SK-MEL-5 (cell line): ENCODE data around the gene KIF6. TPM values are rescaled to one million over a fixed set of nuclear protein-coding genes. Genes with fewer than 3 reads are reported as not detected.

ENCODE experiments used
- DNase-seq: peaks from one replicate; pipeline ENCODE4 v3.0.0-alpha.2; 2016; ENCODE audit warnings: low read depth, low spot score
- in situ Hi-C: cut with HindIII; loops from 2 replicates; pipeline ENCODE4 v1.10.0; 2016; ENCODE audit warnings: low sequenced_read_pairs, high pct_unique_total_duplicates, low pct_unique_long_range_greater_than_20kb
- polyA plus RNA-seq, 2 experiments: library from polyadenylated mRNA; depleted of rRNA; stranded (reverse); fragments of >200 nt; gene quantifications; 2 replicates each; pipeline ENCODE4 v1.2.3, GENCODE V29; 2015
- total RNA-seq: library from RNA; depleted of rRNA; stranded (reverse); fragments of >200 nt; shearing (Covaris generic); gene quantifications from 2 replicates; pipeline ENCODE4 v1.2.3, GENCODE V29; 2014; rRNA removed

Gene KIF6
- 20.5 and 23.6 TPM in 2 replicates for total RNA-seq
- polyA plus RNA-seq (2015; cell fraction: cytosol; rRNA removed): 11.1 and 12.1 TPM in 2 replicates
- polyA plus RNA-seq (2015; cell fraction: nucleus; rRNA removed): 7.1 and 11.5 TPM in 2 replicates

DNA sequence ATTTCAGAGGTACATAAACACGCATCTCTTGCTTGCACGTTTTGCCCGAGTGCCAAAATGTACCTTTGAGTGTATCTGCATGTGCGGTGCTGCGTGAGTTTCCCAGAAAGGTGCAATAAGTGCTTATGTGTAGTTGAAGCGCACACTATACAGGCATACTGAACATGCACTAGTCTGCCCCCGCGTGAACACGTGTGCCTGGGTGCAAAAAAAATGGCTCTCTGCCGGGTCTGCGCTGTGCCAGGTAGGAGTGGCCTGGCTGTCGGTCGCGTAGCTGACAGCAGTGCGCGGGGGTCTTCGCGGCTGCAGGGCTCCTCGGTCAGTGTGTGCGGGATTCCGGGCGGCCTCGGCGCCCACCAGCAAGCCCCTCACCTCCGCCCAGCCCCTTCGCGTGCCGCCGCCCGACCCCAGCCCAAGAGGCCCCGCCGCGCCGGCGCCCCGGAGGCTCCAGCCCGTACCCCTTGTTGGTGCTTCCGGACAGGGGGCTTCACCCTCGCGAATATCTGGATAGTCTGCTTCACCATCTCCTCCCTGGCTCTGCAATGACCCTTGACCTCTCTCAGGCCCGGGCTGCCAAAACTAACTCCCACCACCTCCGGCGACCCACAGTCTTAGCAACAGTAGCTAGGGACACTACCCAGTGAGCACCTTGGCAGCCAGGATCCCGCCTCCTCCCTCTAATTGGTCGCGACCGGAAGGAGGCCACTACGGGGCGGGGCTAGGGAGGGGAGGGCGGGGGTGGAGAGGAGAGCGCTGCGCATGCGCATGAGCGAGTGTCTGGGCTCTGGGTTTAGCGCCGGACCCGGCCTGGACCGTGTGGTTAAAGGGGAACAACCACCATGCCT lies at the start of gene KIF6:
KIF6 (minus strand) TSS at position 622 of the 845 bp plus-strand sequence; CDS start at position 524, 98 bp downstream.
- peak; percentile 95 for DNase-seq
- in situ Hi-C loops: no loop called here

DNA sequence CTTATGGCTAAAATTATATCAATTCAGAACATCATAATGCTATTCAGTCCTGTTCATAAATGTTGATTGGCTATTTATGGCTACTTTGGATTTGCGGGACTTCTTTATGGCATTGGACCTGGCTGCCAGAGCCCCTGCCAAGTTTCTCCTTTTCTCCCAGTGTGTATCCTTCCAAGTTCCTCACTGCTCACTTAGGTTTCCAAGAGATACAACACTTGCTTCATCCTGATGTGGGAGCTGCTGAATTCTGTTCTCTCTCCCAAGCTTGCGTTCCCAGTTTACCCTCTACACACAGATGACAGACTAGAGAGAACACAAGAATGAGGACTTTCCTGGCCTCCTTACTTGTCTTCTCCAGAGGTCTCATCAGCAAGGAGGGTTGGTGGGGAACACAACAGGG lies 48.6 kb upstream of the KIF6 start:
- in situ Hi-C loops: no loop called here
- DNase-seq: no peak

DNA sequence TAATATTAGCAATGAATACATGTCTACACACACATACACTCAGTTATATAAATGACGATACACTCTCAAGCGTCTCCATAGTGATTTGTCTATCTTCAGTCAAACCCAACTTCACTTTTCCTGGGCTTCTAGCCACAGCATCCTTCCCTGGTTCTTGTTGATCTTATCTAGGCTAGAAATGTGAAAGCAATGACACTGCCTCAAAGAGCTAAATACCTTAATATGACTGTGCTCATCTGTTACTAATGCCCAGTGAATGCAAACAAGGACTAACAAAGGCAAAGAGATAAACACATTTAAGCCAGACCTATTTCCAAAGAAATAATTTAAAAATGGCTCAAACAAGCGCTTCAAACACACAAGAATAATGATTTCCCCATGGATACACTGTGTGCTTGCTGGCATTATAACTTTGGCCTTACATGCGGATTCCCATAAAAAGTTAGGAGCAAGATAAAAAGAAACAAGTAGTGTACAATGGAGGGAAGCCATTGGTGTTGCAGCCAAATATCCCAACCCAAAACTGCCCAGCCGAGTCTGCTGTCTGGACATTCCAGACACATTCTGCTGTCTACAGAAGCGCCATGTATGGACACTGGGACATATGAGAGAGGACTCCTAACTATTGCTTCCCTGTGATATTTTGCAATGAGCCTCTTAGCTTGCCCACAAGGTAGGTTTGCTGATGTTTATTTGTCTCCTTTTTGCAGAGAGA lies 47.5 kb upstream of the KIF6 start:
- no peak for DNase-seq
- in situ Hi-C loops: no loop called here

DNA sequence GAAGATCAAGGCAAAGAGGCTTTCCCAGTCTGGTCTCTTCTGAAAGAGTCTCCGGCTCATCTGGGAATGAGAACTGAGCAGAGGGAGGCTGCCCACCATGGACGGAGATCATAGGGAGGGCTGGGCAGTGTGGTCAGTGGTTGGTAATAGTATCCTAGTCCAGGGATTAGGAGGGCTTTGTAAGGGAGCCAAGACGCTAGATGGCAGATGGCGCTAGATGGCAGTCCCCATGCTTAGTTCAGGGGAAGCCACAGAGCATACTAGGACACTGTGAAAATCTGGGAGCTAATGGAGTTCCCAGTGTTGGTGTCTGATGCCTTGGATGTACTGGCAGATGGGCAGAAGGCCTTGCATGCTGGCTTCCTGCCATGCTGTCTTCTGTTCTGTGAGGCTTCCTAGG lies 45.2 kb upstream of the KIF6 start:
- in situ Hi-C loops: no loop called here

DNA sequence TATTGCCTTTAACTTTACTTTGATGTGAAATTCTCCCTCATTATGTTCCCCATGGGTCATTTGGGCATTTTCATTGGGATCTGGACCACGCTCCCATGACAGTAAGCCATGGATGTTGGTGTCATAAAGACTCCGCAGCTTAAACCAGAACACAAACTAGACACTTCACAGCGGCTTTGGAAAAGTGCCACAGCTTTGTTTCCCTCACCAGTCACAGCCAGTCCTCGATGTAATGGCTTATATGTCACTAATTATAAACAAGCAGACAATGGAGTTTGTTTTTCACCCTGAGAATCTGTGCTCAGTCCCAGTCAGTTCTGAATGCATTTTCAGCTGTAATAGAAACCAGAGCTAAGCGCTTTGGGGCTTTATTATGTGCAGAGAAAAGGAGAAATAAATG lies 43.8 kb upstream of the KIF6 start:
- in situ Hi-C loops: no loop called here
- no peak for DNase-seq

More for the DNA sequence above, 45.2 kb upstream of the KIF6 start:
- DNase-seq: no peak

DNA sequence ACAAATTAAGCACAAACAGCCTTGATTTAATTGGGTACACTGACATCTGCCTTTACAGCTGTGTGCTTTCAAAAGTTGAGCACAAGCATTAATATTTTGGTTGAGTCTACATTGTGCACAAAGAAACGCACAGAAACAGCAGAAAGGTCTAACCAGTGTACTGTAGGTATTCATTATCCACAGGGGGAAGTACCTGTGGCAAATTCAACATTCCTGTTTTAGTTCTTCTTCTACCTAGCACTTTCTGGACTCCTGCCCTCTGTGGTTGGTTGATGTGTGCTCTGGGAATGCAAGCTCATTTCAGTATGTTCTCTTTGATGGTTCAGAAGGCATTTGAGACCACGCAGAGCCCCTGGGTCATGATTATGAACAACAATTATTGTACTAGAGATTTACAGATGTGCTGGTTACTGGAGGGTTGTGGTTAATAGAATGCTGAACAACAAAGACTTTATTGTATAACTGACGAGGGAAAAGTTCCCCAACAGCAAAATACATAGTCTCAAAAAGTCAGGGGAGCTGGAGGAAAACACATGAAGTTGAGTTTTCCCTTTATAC lies 40.4 kb upstream of the KIF6 start:
- in situ Hi-C loops: no loop called here
- peak; percentile 89 for DNase-seq

DNA sequence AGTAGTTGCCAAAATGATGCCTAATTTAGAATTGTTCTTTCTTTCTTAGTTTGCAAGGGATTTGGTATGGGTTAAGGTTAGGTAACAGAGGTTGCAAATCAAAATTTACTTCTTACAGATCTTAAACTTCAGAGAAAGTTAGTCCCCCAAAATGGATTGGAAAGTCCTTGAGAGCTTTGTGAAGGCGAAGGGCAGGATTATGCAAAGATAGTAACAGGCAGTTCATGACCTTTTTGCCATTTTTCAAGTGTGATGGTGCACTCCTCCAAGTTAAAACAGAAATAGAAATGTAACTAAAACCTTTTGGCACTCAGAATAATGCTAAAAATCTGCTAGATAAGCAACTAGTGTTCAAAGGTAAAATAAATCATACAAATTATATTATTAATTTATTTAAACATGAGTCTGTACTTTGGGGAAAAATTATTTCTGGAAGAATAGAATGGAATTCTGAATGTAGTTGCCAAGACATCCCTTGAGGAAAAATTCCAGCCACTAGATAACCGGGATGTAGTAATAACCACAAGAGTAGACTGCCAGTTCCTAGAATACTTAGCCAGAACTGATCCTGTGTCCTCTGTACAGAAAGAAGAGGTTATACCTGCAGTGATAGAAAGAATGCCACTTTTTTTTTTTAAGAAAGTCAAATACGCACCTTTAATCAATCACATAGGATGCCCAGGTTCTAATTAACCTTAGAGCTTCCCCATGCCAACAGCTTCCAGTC lies 35.2 kb upstream of the KIF6 start:
- in situ Hi-C loops: no loop called here

GRCh38 chr6:39758905-39759605 lies 33.8 kb upstream of the KIF6 start:
- DNase-seq: no peak
- in situ Hi-C loops: no loop called here

More for the DNA sequence above, 35.2 kb upstream of the KIF6 start:
- DNase-seq: no peak

DNA sequence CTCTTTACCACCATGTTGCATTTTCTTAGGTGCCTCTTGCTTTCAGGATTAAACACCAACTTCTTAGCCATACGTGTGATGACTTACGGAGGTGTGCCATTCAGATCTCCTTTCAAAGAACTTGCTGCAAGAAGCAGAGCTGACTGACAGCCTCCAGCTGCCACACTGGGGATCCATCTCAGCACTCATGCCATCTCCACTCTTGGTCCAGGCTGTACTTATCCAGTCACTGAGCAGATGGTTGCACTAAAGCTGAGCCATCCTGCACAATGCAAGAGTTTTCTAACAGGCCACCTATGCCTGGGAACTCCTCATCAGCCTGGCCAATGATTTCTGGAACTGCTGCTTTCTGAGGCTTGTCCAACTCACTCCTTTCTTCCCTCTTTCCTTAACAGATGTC lies 31.4 kb upstream of the KIF6 start:
- DNase-seq: no peak
- in situ Hi-C loops: no loop called here

DNA sequence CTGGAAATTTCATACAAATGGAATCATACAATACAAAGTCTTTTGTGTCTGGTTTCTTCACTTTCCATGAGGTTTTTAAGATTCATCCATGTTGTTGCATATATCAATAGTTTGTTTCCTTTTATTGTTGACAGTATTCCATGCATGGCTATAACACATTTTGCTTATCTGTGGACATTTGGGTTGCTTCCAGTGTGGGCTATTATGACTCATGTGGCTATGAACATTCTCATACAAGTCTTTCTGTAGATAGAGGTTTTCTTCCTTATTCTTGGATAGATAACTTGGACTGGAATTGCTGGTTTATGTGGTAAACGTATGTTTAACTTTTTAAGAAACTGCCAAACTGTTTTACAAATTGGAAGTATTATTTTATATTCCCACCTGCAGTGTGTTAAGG lies 30.0 kb upstream of the KIF6 start:
- DNase-seq: no peak
- in situ Hi-C loops: no loop called here

DNA sequence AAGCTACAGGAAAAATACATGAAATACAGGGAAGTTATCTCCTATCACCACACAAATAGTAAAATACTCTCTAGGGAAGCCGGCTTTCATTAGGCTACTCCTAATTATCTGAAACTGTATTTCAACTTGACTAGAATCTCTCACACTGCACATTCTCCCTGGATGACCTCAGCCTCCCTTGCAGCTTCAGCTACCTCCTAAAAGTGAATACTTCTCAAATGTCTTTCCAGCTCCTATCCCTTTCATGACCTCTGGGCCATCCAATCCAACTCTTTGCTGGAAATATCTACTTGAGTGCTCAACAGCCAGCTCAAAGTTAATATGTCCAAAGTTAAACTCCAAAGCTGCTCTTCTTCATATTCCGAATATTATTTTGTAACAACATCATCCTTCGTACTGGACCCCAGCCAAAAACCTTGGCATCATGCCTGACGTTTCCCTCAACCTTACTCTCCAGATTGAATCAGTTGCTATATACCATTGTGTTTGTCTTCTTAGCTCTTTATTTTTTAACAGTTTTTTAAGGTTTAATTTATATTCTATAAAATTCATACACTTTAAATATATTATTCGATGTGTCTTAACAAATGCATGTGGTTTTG lies 29.4 kb upstream of the KIF6 start:
- DNase-seq: no peak
- in situ Hi-C loops: no loop called here

- in situ Hi-C loops: no loop called here
- DNase-seq: no peak
Measured at GRCh38 chr6:39753725-39754045, 28.5 kb upstream of the KIF6 start.

- in situ Hi-C loops: no loop called here
Measured at GRCh38 chr6:39752835-39753724, 27.9 kb upstream of the KIF6 start.

GRCh38 chr6:39746795-39747194 lies 21.6 kb upstream of the KIF6 start:
- no peak for DNase-seq
- in situ Hi-C loops: no loop called here

More at GRCh38 chr6:39752835-39753724, 27.9 kb upstream of the KIF6 start:
- no peak for DNase-seq

- in situ Hi-C loops: no loop called here
- no peak for DNase-seq
Measured at GRCh38 chr6:39733704-39734103, 8.5 kb upstream of the KIF6 start.

DNA sequence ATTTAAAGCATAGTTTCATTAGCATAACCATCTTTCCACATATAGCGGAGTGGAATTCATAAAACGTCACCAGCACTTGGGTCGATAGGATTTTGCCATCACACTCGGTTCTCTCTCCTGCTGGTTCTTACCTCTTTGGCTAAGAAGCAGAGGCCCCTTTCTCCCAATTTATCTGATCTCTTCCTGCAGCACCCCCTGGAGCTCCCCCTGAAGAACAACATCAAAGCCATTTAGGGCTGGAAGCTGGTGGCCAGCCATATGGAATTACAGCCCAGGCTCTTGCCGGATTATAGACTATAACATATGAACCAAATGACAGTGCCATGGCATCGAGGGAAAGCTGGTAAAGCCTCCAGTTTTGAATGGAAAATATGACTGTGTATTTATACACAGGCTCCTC lies 6.4 kb upstream of the KIF6 start:
- in situ Hi-C loops: no loop called here

More for the DNA sequence above, 6.4 kb upstream of the KIF6 start:
- peak; percentile 53 for DNase-seq
